Stimulated activated naive CD4-positive, alpha-beta T cell treated with Interleukin-2 at 50 U/mL for 16 hours (primary cell): Measurements from ENCODE around the gene WNT9A.

ENCODE experiments used
- DNase-seq: peaks from one replicate; lab custom pipeline; 2025; lab: John Stamatoyannopoulos, UW

WNT9A gene

GRCh38 chr1:227941509-227942020 is 6.2 kb downstream of the WNT9A start:
- no peak for DNase-seq

GRCh38 chr1:227940791-227941241 is 6.9 kb downstream of the WNT9A start:
- no peak for DNase-seq

- DNase-seq: no peak
These were observed 7.7 kb downstream of the WNT9A start for GRCh38 chr1:227939791-227940771.

- DNase-seq: no peak
These were observed 8.6 kb downstream of the WNT9A start for GRCh38 chr1:227938911-227939790.

GRCh38 chr1:227938276-227938675 is 9.5 kb downstream of the WNT9A start:
- DNase-seq: no peak

GRCh38 chr1:227937838-227938145 is 9.9 kb downstream of the WNT9A start:
- DNase-seq: no peak

- DNase-seq: no peak
These were observed 10.5 kb downstream of the WNT9A start for GRCh38 chr1:227937031-227937837.

GRCh38 chr1:227935826-227936225 is 11.9 kb downstream of the WNT9A start:
- no peak for DNase-seq

- DNase-seq: peak; percentile 75
These were observed 13.0 kb downstream of the WNT9A start for GRCh38 chr1:227934476-227935313.

- no peak for DNase-seq
These were observed 17.8 kb downstream of the WNT9A start for GRCh38 chr1:227929751-227930472.

- no peak for DNase-seq
These were observed 18.8 kb downstream of the WNT9A start for GRCh38 chr1:227928811-227929375.

GRCh38 chr1:227927971-227928741 is 19.6 kb downstream of the WNT9A start:
- no peak for DNase-seq

- DNase-seq: no peak
These were observed 20.5 kb downstream of the WNT9A start for GRCh38 chr1:227926896-227927885.

- DNase-seq: no peak
These were observed 21.4 kb downstream of the WNT9A start for GRCh38 chr1:227926216-227926791.

GRCh38 chr1:227925582-227926198 is 22.0 kb downstream of the WNT9A start:
- DNase-seq: no peak

GRCh38 chr1:227924833-227925574 is 22.7 kb downstream of the WNT9A start:
- DNase-seq: no peak
